SK-N-DZ (cell line): ENCODE data around the gene C19orf12.
"Not testable (repeated sequence)": the region's sequence is repeated elsewhere in the genome, so short reads cannot be mapped to it uniquely, and the experiment has no call there.

ENCODE experiments used
- DNase-seq: peaks from one replicate; pipeline ENCODE4 v3.0.0-alpha.2; 2015; ENCODE audit warnings: low spot score

C19orf12 gene

GRCh38 chr19:29731331-29731850 is 16.3 kb upstream of the C19orf12 start:
- DNase-seq: no peak

GRCh38 chr19:29727906-29728305 is 12.8 kb upstream of the C19orf12 start:
- no peak for DNase-seq

- DNase-seq: no peak
Observed at GRCh38 chr19:29724746-29725145, 9.7 kb upstream of the C19orf12 start.

GRCh38 chr19:29724102-29724641 is 9.1 kb upstream of the C19orf12 start:
- DNase-seq: no peak

GRCh38 chr19:29717051-29717450 is 2.0 kb upstream of the C19orf12 start:
- DNase-seq: no peak

GRCh38 chr19:29715701-29716581 is 880 bp upstream of the C19orf12 start:
- DNase-seq: no peak

- no peak for DNase-seq
Observed at GRCh38 chr19:29714371-29714952, 599 bp downstream of the C19orf12 start.

GRCh38 chr19:29712744-29713516 is 2.1 kb downstream of the C19orf12 start:
- DNase-seq: no peak

- no peak for DNase-seq
Observed at GRCh38 chr19:29711584-29712132, 3.4 kb downstream of the C19orf12 start.

GRCh38 chr19:29709440-29709798 is 5.6 kb downstream of the C19orf12 start:
- not testable (repeated sequence) for DNase-seq

GRCh38 chr19:29708554-29709439 is 6.3 kb downstream of the C19orf12 start:
- DNase-seq: no peak

- DNase-seq: no peak
Observed at GRCh38 chr19:29706635-29707034, 8.4 kb downstream of the C19orf12 start.

- DNase-seq: no peak
Observed at GRCh38 chr19:29705706-29706105, 9.4 kb downstream of the C19orf12 start.

GRCh38 chr19:29704562-29705558 is 10.2 kb downstream of the C19orf12 start:
- DNase-seq: no peak

- DNase-seq: no peak
Observed at GRCh38 chr19:29702963-29703320, 12.1 kb downstream of the C19orf12 start.

GRCh38 chr19:29702161-29702962 is 12.7 kb downstream of the C19orf12 start:
- no peak for DNase-seq

- no peak for DNase-seq
Observed at GRCh38 chr19:29700498-29700897, 14.6 kb downstream of the C19orf12 start.

GRCh38 chr19:29699861-29700260 is 15.2 kb downstream of the C19orf12 start:
- DNase-seq: no peak
